Neural crest cell (in vitro differentiated cells): Measurements from ENCODE around the gene LSAMP. TPM values are rescaled to one million over a fixed set of nuclear protein-coding genes. Genes with fewer than 3 reads are reported as not detected.

Experiments used
- DNase-seq: peaks from one replicate; pipeline ENCODE4 v3.0.0; 2021; ENCODE audit warnings: low read depth, mixed read lengths, low spot score
- H3K27ac Mint-ChIP-seq: one replicate; pipeline ENCODE4 v1.8.0; 2021; ENCODE audit warnings: mild to moderate bottlenecking, mixed read lengths; ENCODE audit not compliant: unreplicated experiment
- H3K27me3 Mint-ChIP-seq: 2 replicates; pipeline ENCODE4 v1.8.0; 2021; ENCODE audit warnings: low read depth, mild to moderate bottlenecking, mixed read lengths
- H3K36me3 Mint-ChIP-seq: 2 replicates; pipeline ENCODE4 v1.8.0; 2021; ENCODE audit warnings: low read depth, mild to moderate bottlenecking, mixed read lengths
- H3K4me1 Mint-ChIP-seq: 2 replicates; pipeline ENCODE4 v1.8.0; 2021; ENCODE audit warnings: mixed read lengths
- H3K4me3 Mint-ChIP-seq: one replicate; pipeline ENCODE4 v1.8.0; 2021; ENCODE audit warnings: mild to moderate bottlenecking, mixed read lengths
- H3K9me3 Mint-ChIP-seq: 2 replicates; pipeline ENCODE4 v1.8.0; 2021; ENCODE audit warnings: mixed read lengths
- total RNA-seq: library from RNA; stranded (reverse); gene quantifications from 2 replicates; pipeline ENCODE4 v1.2.1, GENCODE V29; 2021
- TF ChIP-seq, protein P1 (sequence below): fragments of 200-600 bp; sonication (generic); conservative IDR thresholded peaks from 2 replicates; pipeline ENCODE4 v1.5.0; 2021; ENCODE audit warnings: antibody characterized with exemption, mild to moderate bottlenecking

Gene LSAMP
- total RNA-seq, 1 donor from 2014 or later: 36.7 TPM

DNA sequence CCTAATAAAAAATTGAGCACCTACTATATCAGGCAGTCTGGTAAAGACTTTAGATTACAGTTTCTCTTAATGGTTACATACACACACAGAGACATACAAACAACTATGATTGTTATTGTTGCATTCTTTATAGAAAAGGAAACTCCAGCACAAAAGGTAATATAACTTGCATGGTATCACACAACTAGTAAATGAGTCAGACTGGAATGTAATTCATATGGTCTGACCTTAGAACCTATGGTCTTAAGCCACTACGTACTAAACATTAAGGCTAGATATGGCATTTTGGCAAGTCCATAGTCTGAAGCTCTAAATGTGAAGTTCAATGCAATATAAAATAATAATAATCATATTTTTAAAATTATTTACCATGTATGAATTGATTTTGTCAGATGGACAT lies 380.6 kb downstream of the LSAMP start:
- peaks cover 6% of the 10 kb centered on the region for H3K4me1 Mint-ChIP-seq

DNA sequence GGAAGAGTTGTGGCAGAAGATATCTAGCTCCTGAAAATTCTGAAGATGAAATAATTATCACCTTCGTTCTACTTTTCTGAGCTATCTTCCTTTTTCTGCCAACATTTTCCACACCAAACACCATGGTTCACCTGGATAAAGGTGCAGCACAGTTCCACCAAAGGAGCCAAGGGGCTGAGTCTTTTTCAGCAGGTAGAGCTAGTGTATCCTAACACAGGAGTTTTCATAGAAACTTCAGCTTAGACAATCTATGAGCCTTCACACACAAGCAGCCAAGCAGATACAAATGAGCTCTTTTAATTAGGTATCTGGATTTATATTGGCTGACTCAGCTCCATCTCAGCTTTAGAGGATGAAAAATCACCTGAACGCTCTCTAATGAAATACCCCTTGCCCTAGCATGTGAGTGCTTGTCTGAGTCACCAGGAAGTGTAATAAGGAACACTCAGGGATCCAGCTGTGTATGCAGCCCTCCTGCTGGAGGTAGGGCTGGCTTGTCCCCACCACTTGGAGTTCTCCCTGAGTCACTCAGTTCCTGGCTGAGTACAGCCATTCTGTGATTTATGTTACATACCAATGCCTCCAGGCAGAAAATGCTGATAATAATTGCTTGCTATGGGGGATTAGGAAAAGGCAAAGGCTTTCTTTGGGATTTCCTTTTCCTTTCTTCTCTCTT lies 385.7 kb downstream of the LSAMP start:
- no peaks in the 10 kb centered on the region for H3K9me3 Mint-ChIP-seq
- peaks cover 7% of the 10 kb centered on the region for H3K4me1 Mint-ChIP-seq
- DNase-seq: no peak
- peak overlapping the region; percentile 68 for H3K27ac Mint-ChIP-seq
- H3K4me3 Mint-ChIP-seq: no peak overlapping the region
- TF ChIP-seq, protein P1, sequence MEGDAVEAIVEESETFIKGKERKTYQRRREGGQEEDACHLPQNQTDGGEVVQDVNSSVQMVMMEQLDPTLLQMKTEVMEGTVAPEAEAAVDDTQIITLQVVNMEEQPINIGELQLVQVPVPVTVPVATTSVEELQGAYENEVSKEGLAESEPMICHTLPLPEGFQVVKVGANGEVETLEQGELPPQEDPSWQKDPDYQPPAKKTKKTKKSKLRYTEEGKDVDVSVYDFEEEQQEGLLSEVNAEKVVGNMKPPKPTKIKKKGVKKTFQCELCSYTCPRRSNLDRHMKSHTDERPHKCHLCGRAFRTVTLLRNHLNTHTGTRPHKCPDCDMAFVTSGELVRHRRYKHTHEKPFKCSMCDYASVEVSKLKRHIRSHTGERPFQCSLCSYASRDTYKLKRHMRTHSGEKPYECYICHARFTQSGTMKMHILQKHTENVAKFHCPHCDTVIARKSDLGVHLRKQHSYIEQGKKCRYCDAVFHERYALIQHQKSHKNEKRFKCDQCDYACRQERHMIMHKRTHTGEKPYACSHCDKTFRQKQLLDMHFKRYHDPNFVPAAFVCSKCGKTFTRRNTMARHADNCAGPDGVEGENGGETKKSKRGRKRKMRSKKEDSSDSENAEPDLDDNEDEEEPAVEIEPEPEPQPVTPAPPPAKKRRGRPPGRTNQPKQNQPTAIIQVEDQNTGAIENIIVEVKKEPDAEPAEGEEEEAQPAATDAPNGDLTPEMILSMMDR: no peak
- H3K36me3 Mint-ChIP-seq: no peaks in the 10 kb centered on the region
- no peaks in the 10 kb centered on the region for H3K27me3 Mint-ChIP-seq

More for the DNA sequence above, 380.6 kb downstream of the LSAMP start:
- TF ChIP-seq, protein P1: no peak
- Mint-ChIP-seq H3K36me3 (no peaks in the 10 kb centered on the region), H3K9me3 (no peaks in the 10 kb centered on the region), H3K4me3 (no peak overlapping the region), H3K27ac (no peak overlapping the region), H3K27me3 (no peaks in the 10 kb centered on the region)
- no peak for DNase-seq

DNA sequence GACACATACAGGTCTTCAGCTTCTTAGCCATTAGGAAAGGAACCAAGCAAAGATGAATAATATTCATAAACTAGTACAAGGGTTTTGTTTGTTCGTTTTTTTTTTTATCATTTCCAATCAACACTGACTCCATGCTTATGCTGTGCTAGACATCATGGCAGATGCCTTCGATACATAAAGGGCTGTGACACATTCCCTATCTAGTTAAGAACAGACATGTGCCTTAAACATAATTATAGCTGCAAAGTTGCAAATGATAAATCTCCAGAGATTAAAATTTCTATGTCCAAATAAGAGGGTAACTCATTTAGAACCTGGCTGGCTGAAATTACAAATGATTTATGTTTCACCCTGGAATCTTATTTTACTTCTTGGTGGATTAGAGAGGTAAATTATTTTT lies 386.4 kb downstream of the LSAMP start:
- no peaks in the 10 kb centered on the region for H3K27me3 Mint-ChIP-seq
- H3K4me3 Mint-ChIP-seq: no peak overlapping the region
- H3K36me3 Mint-ChIP-seq: no peaks in the 10 kb centered on the region
- H3K27ac Mint-ChIP-seq: no peak overlapping the region
- TF ChIP-seq, protein P1: no peak
- peaks cover 7% of the 10 kb centered on the region for H3K4me1 Mint-ChIP-seq
- no peaks in the 10 kb centered on the region for H3K9me3 Mint-ChIP-seq
- DNase-seq: no peak

DNA sequence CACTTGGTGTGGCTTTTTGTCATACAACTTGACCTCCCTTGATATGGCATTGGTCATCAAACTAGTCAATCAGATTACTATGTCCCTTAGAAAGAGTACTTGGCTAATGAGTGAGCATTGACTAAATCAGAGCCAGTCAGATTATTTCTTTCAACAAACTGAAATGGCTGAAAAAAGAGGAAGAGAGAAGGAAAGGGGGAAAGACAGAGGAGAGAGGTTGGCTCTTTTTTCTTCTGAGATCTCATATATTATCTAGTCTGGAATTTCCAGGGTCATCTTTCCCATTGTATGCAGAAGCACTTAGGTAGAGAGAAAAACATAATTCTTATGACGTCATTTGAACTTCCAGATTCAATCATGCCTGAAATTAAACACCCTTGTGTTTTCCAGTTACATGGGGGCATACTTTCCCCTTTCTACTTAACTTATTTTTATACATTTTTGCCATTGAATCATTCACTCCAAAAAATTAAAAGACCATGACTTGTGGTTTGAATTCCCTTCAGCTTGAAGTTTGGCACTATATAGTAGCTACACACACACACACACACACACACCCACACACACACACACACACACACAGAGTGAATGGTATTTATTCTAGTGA lies 387.8 kb downstream of the LSAMP start:
- Mint-ChIP-seq H3K4me1 (peaks cover 7% of the 10 kb centered on the region), H3K36me3 (no peaks in the 10 kb centered on the region), H3K27ac (no peak overlapping the region), H3K9me3 (no peaks in the 10 kb centered on the region), H3K27me3 (no peaks in the 10 kb centered on the region), H3K4me3 (no peak overlapping the region)
- no peak for DNase-seq
- TF ChIP-seq, protein P1: no peak

DNA sequence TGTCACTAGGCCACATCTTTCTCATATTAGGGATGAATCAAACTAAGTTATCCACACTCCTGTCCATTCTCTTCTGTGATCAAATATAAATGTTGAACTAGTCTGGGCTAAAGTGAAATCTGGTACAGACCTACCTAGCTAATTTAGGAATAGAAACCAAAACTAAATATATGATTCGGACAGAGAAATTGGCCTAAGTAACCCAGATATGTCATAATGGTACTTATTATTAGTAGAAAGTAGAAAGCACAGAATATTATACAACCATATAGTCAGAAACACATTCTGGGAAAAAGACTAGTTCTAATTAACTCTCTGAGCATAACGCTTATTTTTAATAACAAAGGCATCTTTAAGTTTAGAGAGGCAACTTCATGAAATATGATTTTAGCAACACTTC lies 389.0 kb downstream of the LSAMP start:
- no peak for DNase-seq
- TF ChIP-seq, protein P1: no peak
- H3K9me3 Mint-ChIP-seq: no peaks in the 10 kb centered on the region
- H3K36me3 Mint-ChIP-seq: no peaks in the 10 kb centered on the region
- H3K4me3 Mint-ChIP-seq: no peak overlapping the region
- H3K27ac Mint-ChIP-seq: no peak overlapping the region
- peaks cover 7% of the 10 kb centered on the region for H3K4me1 Mint-ChIP-seq
- H3K27me3 Mint-ChIP-seq: no peaks in the 10 kb centered on the region
